CD4-positive, CD25-positive, alpha-beta regulatory T cell (primary cell): Measurements from ENCODE around the gene AUTS2. TPM values are rescaled to one million over a fixed set of nuclear protein-coding genes. Genes with fewer than 3 reads are reported as not detected.
A peak's percentile ranks its signal among the peaks of the same experiment; 100 is the strongest.

Source experiments
- ATAC-seq, 2 donors: fragments of 150-1000 bp; cut with Tn5 transposase; one replicate each; pipeline ENCODE4 v1.10.0; 2021; ENCODE audit warnings: low read depth in 2 of 2, moderate number of reproducible peaks in 2 of 2, moderate library complexity in 1 of 2
- DNase-seq, 3 donors: peaks; one replicate each; pipeline versions ENCODE4 v3.0.0 to v3.0.0-alpha.2; 2012 to 2022; ENCODE audit warnings: mixed read lengths in 1 of 3
- H3K27ac ChIP-seq: one replicate; pipeline ENCODE4 v1.7.0; 2013; ENCODE audit warnings: mild to moderate bottlenecking, low read length; ENCODE audit not compliant: insufficient read depth, poor library complexity, severe bottlenecking
- H3K27me3 ChIP-seq: one replicate; pipeline ENCODE4 v1.7.0; 2013; ENCODE audit warnings: low read length; ENCODE audit not compliant: control insufficient read depth, insufficient read depth
- H3K36me3 ChIP-seq: one replicate; pipeline ENCODE4 v1.7.0; 2013; ENCODE audit warnings: mild to moderate bottlenecking, low read length, moderate library complexity; ENCODE audit not compliant: control insufficient read depth, insufficient read depth
- H3K4me1 ChIP-seq: 2 replicates; pipeline ENCODE4 v1.7.0; 2013; ENCODE audit warnings: mild to moderate bottlenecking, low read length; ENCODE audit not compliant: insufficient read depth, control insufficient read depth, poor library complexity, severe bottlenecking
- H3K4me3 ChIP-seq: one replicate; pipeline ENCODE4 v1.7.0; 2013; ENCODE audit warnings: low read depth, mild to moderate bottlenecking, low read length, moderate library complexity
- H3K9me3 ChIP-seq, 2 experiments: 1 replicate in 1 of 2; 2 replicates in 1 of 2; pipeline ENCODE4 v1.7.0; 2013; ENCODE audit warnings: low read length in 2 of 2, mild to moderate bottlenecking in 1 of 2, moderate library complexity in 1 of 2; ENCODE audit not compliant: control insufficient read depth in 2 of 2
- H3K27ac Mint-ChIP-seq, 3 donors: one replicate each; pipeline ENCODE4 v1.8.0; 2020 to 2022; ENCODE audit warnings: mild to moderate bottlenecking in 3 of 3, mixed read lengths in 3 of 3, moderate library complexity in 2 of 3
- H3K27me3 Mint-ChIP-seq: one replicate; pipeline ENCODE4 v1.8.0; 2022; ENCODE audit warnings: mild to moderate bottlenecking, mixed read lengths
- H3K36me3 Mint-ChIP-seq: one replicate; pipeline ENCODE4 v1.8.0; 2020; ENCODE audit warnings: mixed read lengths
- H3K4me1 Mint-ChIP-seq, 4 donors: one replicate each; pipeline ENCODE4 v1.8.0; 2020 to 2022; ENCODE audit warnings: mixed read lengths in 4 of 4, mild to moderate bottlenecking in 1 of 4
- H3K4me3 Mint-ChIP-seq, 4 donors: one replicate each; pipeline ENCODE4 v1.8.0; 2020 to 2022; ENCODE audit warnings: mild to moderate bottlenecking in 4 of 4, mixed read lengths in 4 of 4, moderate library complexity in 3 of 4
- H3K9me3 Mint-ChIP-seq, 7 donors: one replicate each; pipeline ENCODE4 v1.8.0; 2020 to 2022; ENCODE audit warnings: mixed read lengths in 7 of 7, mild to moderate bottlenecking in 3 of 7, moderate library complexity in 2 of 7
- polyA plus RNA-seq, 4 donors: library from polyadenylated mRNA; unstranded; fragments of 300-500 nt; fragmentation: Illumina TruSeq; gene quantifications; one replicate each; pipeline ENCODE4 v1.2.3, GENCODE V29; 2021
- total RNA-seq: library from RNA; stranded (reverse); gene quantifications from one replicate; pipeline ENCODE4 v1.2.3, GENCODE V29; 2022

AUTS2 gene
- total and polyA plus RNA-seq, 5 donors from 2014 or later, result 0.47 to 32.4 (median 0.74) TPM

DNA sequence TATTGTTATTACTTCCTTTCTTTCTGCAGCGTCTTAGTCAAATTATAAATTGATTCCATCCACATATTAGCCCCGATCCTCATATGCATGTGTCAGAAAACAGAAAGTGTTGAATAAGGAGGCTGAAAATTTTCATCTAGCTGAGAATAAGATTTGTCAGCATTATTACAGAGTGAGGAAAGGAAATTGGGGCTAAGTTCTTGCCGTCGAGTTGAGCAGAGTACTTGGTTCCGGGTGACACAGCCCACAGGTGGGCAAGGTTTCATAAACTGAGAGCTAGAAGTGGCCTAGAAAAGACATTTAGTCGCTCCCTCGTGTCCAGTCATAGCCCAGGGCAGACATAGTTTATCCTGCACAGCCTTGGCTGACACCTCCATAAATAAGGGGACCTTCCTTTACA lies 1072.0 kb downstream of the AUTS2 start:
- Histone ChIP-seq H3K4me1 (no peaks in the 10 kb centered on the region), H3K27ac (no peak overlapping the region), H3K36me3 (no peaks in the 10 kb centered on the region), H3K27me3 (no peaks in the 10 kb centered on the region), H3K9me3 (no peaks in the 10 kb centered on the region), H3K4me3 (no peak overlapping the region)
- no peaks in the 10 kb centered on the region for H3K27me3 Mint-ChIP-seq
- peaks cover 0 to 4% (median 0%) of the 10 kb centered on the region in 4 donors for H3K4me1 Mint-ChIP-seq
- no peak for DNase-seq
- H3K9me3 Mint-ChIP-seq, result peaks cover 0 to 3% (median 0%) of the 10 kb centered on the region in 7 donors
- no peak overlapping the region for H3K4me3 Mint-ChIP-seq
- H3K27ac Mint-ChIP-seq, result no peak overlapping the region
- ATAC-seq, result no peak
- H3K36me3 Mint-ChIP-seq, result no peaks in the 10 kb centered on the region

DNA sequence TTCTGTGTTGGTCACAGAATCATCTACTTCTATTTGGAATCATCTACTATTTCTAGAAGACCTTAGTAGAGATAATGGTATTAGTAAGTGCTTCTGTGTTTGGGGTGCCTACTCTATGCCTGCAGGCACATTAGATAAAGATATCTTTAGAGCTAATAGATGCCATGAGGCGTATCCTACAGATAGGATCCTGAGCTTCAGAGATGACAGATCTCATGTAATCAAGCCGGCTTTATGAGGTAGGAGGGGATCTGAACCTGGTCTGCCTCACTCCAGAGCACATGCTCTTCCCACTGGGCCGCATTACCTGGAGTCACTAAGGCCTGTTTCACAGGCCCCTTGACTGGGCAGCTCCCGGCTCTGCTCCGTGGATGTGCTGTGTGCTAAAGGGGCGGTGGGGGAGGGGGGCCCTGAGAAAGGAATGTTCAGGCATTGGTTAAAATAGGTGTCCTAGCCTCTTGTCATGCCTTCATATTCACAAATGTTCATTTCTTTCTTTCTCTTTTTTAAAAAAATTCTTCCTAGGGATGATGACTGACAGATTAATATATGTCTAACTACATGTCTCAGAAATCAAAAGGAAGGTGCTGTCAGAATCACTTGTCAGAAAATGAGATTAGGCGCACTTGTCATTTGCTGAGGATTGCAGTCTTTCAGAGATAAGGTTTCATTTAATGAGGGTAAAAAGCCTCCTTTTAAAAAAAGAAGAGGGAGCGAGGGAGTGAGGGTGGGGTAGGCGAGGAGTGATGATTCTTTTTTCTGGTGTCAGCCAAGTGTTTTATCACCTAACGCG lies 1075.7 kb downstream of the AUTS2 start:
- no peak for DNase-seq
- H3K4me1 ChIP-seq, result no peaks in the 10 kb centered on the region
- Mint-ChIP-seq H3K4me1 (peaks cover 0 to 4% (median 0%) of the 10 kb centered on the region in 4 donors), H3K9me3 (peaks cover 0 to 3% (median 2%) of the 10 kb centered on the region in 7 donors), H3K36me3 (no peaks in the 10 kb centered on the region), H3K4me3 (no peak overlapping the region), H3K27me3 (peaks cover 6% of the 10 kb centered on the region), H3K27ac (no peak overlapping the region)
- no peak for ATAC-seq
- H3K4me3 ChIP-seq, result no peak overlapping the region
- no peaks in the 10 kb centered on the region for H3K36me3 ChIP-seq
- no peaks in the 10 kb centered on the region for H3K27me3 ChIP-seq
- H3K9me3 ChIP-seq, result no peaks in the 10 kb centered on the region
- no peak overlapping the region for H3K27ac ChIP-seq

DNA sequence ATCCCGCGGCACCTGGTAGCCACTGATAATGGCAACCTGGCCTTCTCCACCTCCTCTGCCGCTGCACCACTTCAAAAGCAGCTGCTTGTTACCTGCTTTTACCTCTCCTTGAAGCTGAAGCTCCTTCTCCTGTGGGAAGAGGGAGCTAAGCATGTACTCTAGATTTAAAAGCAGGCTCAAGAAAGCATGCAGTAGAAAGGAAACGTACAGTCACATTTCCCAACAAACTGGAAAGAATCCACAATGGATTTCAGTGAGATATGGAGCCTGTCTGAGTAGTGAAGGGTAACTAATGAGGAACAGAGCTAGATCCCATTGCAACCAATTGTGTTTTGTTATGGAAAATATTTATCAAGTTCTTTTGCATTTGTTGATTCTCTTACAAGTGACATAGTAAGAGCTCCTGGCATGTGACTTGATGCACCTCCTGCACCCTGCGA lies 1076.3 kb downstream of the AUTS2 start:
- H3K4me1 ChIP-seq, result no peaks in the 10 kb centered on the region
- H3K27ac ChIP-seq, result no peak overlapping the region
- Mint-ChIP-seq H3K36me3 (no peaks in the 10 kb centered on the region), H3K27me3 (peaks cover 6% of the 10 kb centered on the region), H3K9me3 (peaks cover 0 to 4% (median 2%) of the 10 kb centered on the region in 7 donors), H3K4me1 (peaks cover 0 to 4% (median 0%) of the 10 kb centered on the region in 4 donors), H3K27ac (no peak overlapping the region), H3K4me3 (no peak overlapping the region)
- ATAC-seq, result no peak
- no peaks in the 10 kb centered on the region for H3K9me3 ChIP-seq
- DNase-seq, result no peak
- H3K4me3 ChIP-seq, result no peak overlapping the region
- H3K27me3 ChIP-seq, result no peaks in the 10 kb centered on the region
- no peaks in the 10 kb centered on the region for H3K36me3 ChIP-seq

DNA sequence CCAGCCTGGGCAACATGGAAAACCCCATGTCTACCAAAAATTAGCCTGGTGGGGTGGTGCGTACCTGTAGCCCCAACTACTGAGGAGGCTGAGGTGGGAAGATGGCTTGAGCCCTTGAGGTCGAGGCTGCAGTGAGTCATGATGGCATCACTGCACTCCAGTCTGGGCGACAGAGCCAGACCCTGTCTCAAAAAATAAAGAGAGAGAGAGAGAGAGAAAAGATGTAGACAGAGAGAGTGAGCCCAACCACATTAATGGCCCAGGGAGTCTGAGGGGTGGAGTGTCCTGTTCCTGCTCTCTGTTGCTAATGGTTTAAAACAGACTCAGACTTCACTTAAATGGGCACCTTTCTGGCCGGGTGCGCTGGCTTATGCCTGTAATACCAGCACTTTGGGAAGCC lies 1078.0 kb downstream of the AUTS2 start:
- Mint-ChIP-seq H3K9me3 (peaks cover 0 to 4% (median 2%) of the 10 kb centered on the region in 7 donors), H3K36me3 (no peaks in the 10 kb centered on the region), H3K4me1 (peaks cover 0 to 2% (median 0%) of the 10 kb centered on the region in 4 donors), H3K4me3 (peak overlapping the region in 1 of 4 donors; percentile 30), H3K27me3 (peaks cover 6% of the 10 kb centered on the region), H3K27ac (no peak overlapping the region)
- no peaks in the 10 kb centered on the region for H3K36me3 ChIP-seq
- H3K9me3 ChIP-seq, result no peaks in the 10 kb centered on the region
- H3K4me3 ChIP-seq, result no peak overlapping the region
- DNase-seq, result no peak
- H3K4me1 ChIP-seq, result no peaks in the 10 kb centered on the region
- no peaks in the 10 kb centered on the region for H3K27me3 ChIP-seq
- no peak overlapping the region for H3K27ac ChIP-seq
- ATAC-seq, result no peak

DNA sequence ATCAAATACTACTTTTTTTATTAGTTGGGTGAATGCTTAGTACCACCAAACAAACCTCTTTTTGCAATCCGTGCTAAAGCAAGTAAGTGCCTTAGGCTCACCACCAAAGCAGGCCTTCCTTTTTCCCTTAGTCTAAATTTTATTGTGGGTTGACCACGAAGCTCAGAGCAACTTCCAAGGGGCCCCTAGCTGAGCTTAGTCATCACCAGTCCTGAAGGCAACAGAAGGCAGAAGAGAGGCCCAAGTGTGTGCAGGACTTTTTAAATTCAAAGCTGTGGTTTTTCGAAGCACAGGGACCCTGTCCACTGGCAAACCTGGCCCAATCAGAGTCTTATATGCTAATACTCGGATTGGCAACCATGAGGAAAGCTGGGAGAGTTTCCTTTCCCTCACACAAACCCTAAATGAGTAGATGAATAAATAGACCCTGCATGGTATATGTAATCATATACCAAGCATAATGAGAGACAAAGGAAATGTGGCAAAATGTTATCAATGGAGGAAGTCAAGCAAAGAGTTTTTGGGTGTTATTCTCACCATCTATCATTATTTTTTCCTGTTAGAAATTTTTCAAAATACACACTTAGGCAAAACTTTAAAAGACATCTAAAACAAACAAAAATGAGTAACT lies 1080.5 kb downstream of the AUTS2 start:
- DNase-seq (no peak), ATAC-seq (no peak)
- Histone ChIP-seq H3K36me3 (no peaks in the 10 kb centered on the region), H3K4me3 (no peak overlapping the region), H3K27ac (no peak overlapping the region), H3K9me3 (no peaks in the 10 kb centered on the region), H3K27me3 (no peaks in the 10 kb centered on the region), H3K4me1 (no peaks in the 10 kb centered on the region)
- Mint-ChIP-seq H3K27me3 (peaks cover 6% of the 10 kb centered on the region), H3K4me1 (peaks cover 0 to 8% (median 2%) of the 10 kb centered on the region in 4 donors), H3K27ac (no peak overlapping the region), H3K9me3 (peaks cover 0 to 2% (median 1%) of the 10 kb centered on the region in 7 donors), H3K4me3 (no peak overlapping the region), H3K36me3 (no peaks in the 10 kb centered on the region)

DNA sequence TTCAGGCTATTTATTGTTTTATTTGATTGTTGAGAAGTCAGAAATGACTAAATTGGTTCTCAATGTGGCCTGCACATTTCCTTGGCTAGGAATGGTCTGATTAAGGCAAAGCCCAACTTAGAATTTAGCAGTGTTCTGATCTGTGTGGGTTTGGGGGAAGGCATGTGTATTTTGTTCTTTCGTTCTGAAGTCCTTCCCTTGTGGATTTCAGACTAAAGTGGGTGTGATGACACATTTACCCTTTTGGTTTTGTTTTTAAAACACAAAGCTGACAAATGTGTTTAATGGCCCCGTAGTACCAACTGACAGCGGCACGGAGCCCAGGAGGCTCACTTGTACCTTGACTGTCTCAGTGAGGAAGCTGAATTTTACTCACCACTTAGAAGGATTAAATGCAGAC lies 1081.4 kb downstream of the AUTS2 start:
- no peak for ATAC-seq
- H3K27me3 Mint-ChIP-seq, result peaks cover 6% of the 10 kb centered on the region
- no peaks in the 10 kb centered on the region for H3K36me3 ChIP-seq
- H3K27ac ChIP-seq, result no peak overlapping the region
- peaks cover 0 to 9% (median 2%) of the 10 kb centered on the region in 7 donors for H3K9me3 Mint-ChIP-seq
- no peaks in the 10 kb centered on the region for H3K36me3 Mint-ChIP-seq
- H3K9me3 ChIP-seq, result no peaks in the 10 kb centered on the region
- DNase-seq, result no peak
- peak overlapping the region in 2 of 4 donors; percentile 2 to 69 for H3K4me3 Mint-ChIP-seq
- no peaks in the 10 kb centered on the region for H3K4me1 ChIP-seq
- H3K27ac Mint-ChIP-seq, result peak overlapping the region in 1 of 3 donors; percentile 42
- H3K27me3 ChIP-seq, result no peaks in the 10 kb centered on the region
- H3K4me3 ChIP-seq, result no peak overlapping the region
- peaks cover 0 to 8% (median 2%) of the 10 kb centered on the region in 4 donors for H3K4me1 Mint-ChIP-seq

DNA sequence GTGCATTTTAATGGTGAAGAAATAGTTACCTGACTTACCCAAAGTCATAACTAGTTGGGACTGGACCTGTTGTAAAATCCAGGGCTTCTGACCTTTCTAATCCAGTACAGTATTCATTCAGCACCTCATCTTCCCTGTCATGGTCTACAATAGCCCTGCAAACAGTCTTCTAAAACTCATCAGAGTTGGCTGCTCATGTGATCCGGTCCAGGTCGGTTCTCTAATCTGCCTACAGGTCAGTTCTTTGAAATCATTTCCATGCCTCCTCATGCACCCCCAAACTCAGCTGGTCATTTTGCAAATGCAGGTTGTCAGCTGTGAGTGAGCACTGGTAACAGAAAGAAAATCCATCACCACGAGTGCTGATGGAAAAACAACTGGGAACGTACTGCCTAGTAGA lies 1082.0 kb downstream of the AUTS2 start:
- H3K27ac ChIP-seq, result no peak overlapping the region
- ATAC-seq, result no peak
- H3K4me1 ChIP-seq, result no peaks in the 10 kb centered on the region
- no peaks in the 10 kb centered on the region for H3K36me3 ChIP-seq
- DNase-seq, result no peak
- Mint-ChIP-seq H3K27ac (no peak overlapping the region), H3K9me3 (peaks cover 0 to 9% (median 2%) of the 10 kb centered on the region in 7 donors), H3K36me3 (no peaks in the 10 kb centered on the region), H3K27me3 (peaks cover 6% of the 10 kb centered on the region), H3K4me1 (peaks cover 0 to 8% (median 2%) of the 10 kb centered on the region in 4 donors), H3K4me3 (no peak overlapping the region)
- no peaks in the 10 kb centered on the region for H3K9me3 ChIP-seq
- H3K27me3 ChIP-seq, result no peaks in the 10 kb centered on the region
- H3K4me3 ChIP-seq, result no peak overlapping the region
